H1 (cell line): ENCODE measurements around the gene KCTD10. TPM values are rescaled to one million over a fixed set of nuclear protein-coding genes. Genes with fewer than 3 reads are reported as not detected.

Experiments
- CBX8 ChIP-seq: fragments of 300-800, 300-1000 bp; sonication (generic); IDR thresholded peaks from 2 replicates; pipeline ENCODE4 v1.7.1; 2016; ENCODE audit warnings: low read depth, low read length, borderline replicate concordance
- CHD2 ChIP-seq: IDR thresholded peaks from 2 replicates; pipeline ENCODE4 v1.6.1; 2012; ENCODE audit warnings: low read length, improper control_type of control experiment
- JUN ChIP-seq: IDR thresholded peaks from 2 replicates; pipeline ENCODE4 v1.6.1; 2011; ENCODE audit warnings: low read depth, mild to moderate bottlenecking, improper control_type of control experiment, low read length
- SIRT6 ChIP-seq: IDR thresholded peaks from one replicate; pipeline ENCODE4 v1.7.1; 2012; ENCODE audit warnings: low read length, inconsistent platforms
- polyA plus RNA-seq, 7 experiments: library from polyadenylated mRNA; depleted of rRNA in 3 of 7; stranded (reverse) in 5 of 7; unstranded in 2 of 7; fragments of >200 nt in 5 of 7; fragments of 200-250 nt in 2 of 7; gene quantifications; 1 replicate in 5 of 7; 2 replicates in 1 of 7; 4 replicates in 1 of 7; pipeline versions ENCODE4 v1.2.1 to v1.2.3, GENCODE V29; 2011 to 2013; ENCODE audit warnings: missing spikeins in 2 of 7, mixed read lengths in 2 of 7
- total RNA-seq: library from RNA; stranded (reverse); fragmentation: NEBNext Ultra II Directional; extraction: Animal tissue kit (Norgen Biotek cat#: 25700); gene quantifications from 2 replicates; pipeline ENCODE4 v1.2.1, GENCODE V29; 2021

Gene KCTD10
- total and polyA plus RNA-seq, 2 of the 8 experiments (the other 6 are each of a cell fraction or from before 2014, with no cell fraction given) = 45.3 to 52.4 TPM

- TF ChIP-seq JUN = no peak
- TF ChIP-seq CBX8 = no peak
- TF ChIP-seq SIRT6 = no peak
- no peak for TF ChIP-seq CHD2
Observed at GRCh38 chr12:109443794-109444193, 33.3 kb downstream of the KCTD10 start (continued).
